GM12878 (cell line): Measurements from ENCODE around the gene ALG1L2. TPM values are rescaled to one million over a fixed set of nuclear protein-coding genes. Genes with fewer than 3 reads are reported as not detected.
"Not testable (repeated sequence)": the region's sequence is repeated elsewhere in the genome, so short reads cannot be mapped to it uniquely, and the experiment has no call there.

Experiments
- ATAC-seq: fragments of 200-7000 bp; cut with Tn5 transposase; 3 replicates; pipeline ENCODE4 v1.9.1; 2020; ENCODE audit warnings: mild to moderate bottlenecking, moderate library complexity
- BruUV-seq: library from RNA; stranded (reverse); fragments of 400-500 nt; replicated peaks from 2 replicates; lab custom pipeline; 2021; lab: Mats Ljungman, UMichigan
- CTCF ChIA-PET: fragments of 300-600 bp; sonication (Branson Sonifier 250); formaldehyde crosslinking; extraction: SDS; loops from one replicate; lab custom pipeline; 2021; ENCODE audit warnings: inconsistent platforms; lab: Yijun Ruan, JAX
- POLR2A ChIA-PET: fragments of 350-600 bp; formaldehyde crosslinking; extraction: SDS; loops from one replicate; lab custom pipeline; 2021; ENCODE audit warnings: inconsistent platforms; lab: Charles Lee
- RAD21 ChIA-PET: fragments of 300-600 bp; sonication (Branson Sonifier 250); formaldehyde crosslinking; loops from one replicate; lab custom pipeline; 2023; ENCODE audit warnings: antibody characterized with exemption; ENCODE audit not compliant: unreplicated experiment; lab: Charles Lee
- SMC1A ChIA-PET: fragments of 300-600 bp; sonication (Branson Sonifier 250); formaldehyde crosslinking; loops from one replicate; lab custom pipeline; 2023; ENCODE audit not compliant: unreplicated experiment, uncharacterized antibody; lab: Charles Lee
- DNase-seq: peaks from one replicate; pipeline ENCODE4 v3.0.0-alpha.2; 2011; ENCODE audit warnings: low read depth, low spot score
- FAIRE-seq: peaks from 3 replicates; lab custom pipeline; 2011; peaks lifted over from hg19 to GRCh38; lab: Jason Lieb, UNC
- H2AFZ ChIP-seq: 2 replicates; pipeline ENCODE4 v1.6.0; 2011; ENCODE audit warnings: low read depth, low read length, control low read depth; ENCODE audit not compliant: control insufficient read depth
- H3K27ac ChIP-seq: 2 replicates; pipeline ENCODE4 v1.5.1; 2011; ENCODE audit warnings: control low read depth; ENCODE audit not compliant: control insufficient read depth, insufficient read depth
- H3K27me3 ChIP-seq, 2 experiments: replicated peaks in 1 of 2; 2 replicates each; pipeline versions ENCODE4 v1.6.0 to v1.6.1; 2011; ENCODE audit warnings: low read length in 1 of 2; ENCODE audit not compliant: control insufficient read depth in 2 of 2, insufficient read depth in 2 of 2
- H3K36me3 ChIP-seq, 2 experiments: 2 replicates each; pipeline ENCODE4 v1.5.1; 2011; ENCODE audit warnings: low read length in 1 of 2; ENCODE audit not compliant: control insufficient read depth in 2 of 2, insufficient read depth in 2 of 2
- H3K4me1 ChIP-seq: 2 replicates; pipeline ENCODE4 v1.6.1; 2011; ENCODE audit warnings: mild to moderate bottlenecking, low read length, moderate library complexity, mixed read lengths; ENCODE audit not compliant: control insufficient read depth, insufficient read depth
- H3K4me2 ChIP-seq: 2 replicates; pipeline ENCODE4 v1.6.0; 2011; ENCODE audit warnings: control low read depth; ENCODE audit not compliant: control insufficient read depth, insufficient read depth
- H3K4me3 ChIP-seq: fragments of 200-600 bp; sonication (generic); 2 replicates; pipeline ENCODE4 v1.5.1; 2016
- H3K79me2 ChIP-seq: 2 replicates; pipeline ENCODE4 v1.6.0; 2011; ENCODE audit warnings: low read length; ENCODE audit not compliant: control insufficient read depth, insufficient read depth
- H3K9ac ChIP-seq: 2 replicates; pipeline ENCODE4 v1.8.0; 2011; ENCODE audit warnings: low read length, control low read depth, mixed read lengths; ENCODE audit not compliant: control insufficient read depth, insufficient read depth
- H3K9me3 ChIP-seq: replicated peaks from 3 replicates; pipeline ENCODE4 v1.5.1; 2011; ENCODE audit warnings: mild to moderate bottlenecking, low read length; ENCODE audit not compliant: control insufficient read depth, insufficient read depth
- H4K20me1 ChIP-seq: 2 replicates; pipeline ENCODE4 v1.6.0; 2011; ENCODE audit not compliant: control insufficient read depth, insufficient read depth
- RAD21 ChIP-seq: IDR thresholded peaks from 2 replicates; pipeline ENCODE4 v1.6.1; 2011; ENCODE audit warnings: mild to moderate bottlenecking, low read depth, low read length, moderate library complexity; ENCODE audit not compliant: insufficient read depth
- WGBS: methylation state at CpG from one replicate; pipeline ENCODE4 v1.1.6; 2016; ENCODE audit warnings: low lambda C conversion rate; ENCODE audit not compliant: insufficient replicate concordance, insufficient coverage; ENCODE audit errors: missing lambda C conversion rate; 5-methylcytosine and 5-hydroxymethylcytosine counted together
- in situ Hi-C: fragments of 300-500 bp; cut with MboI; formaldehyde crosslinking; loops from 9 replicates; pipeline ENCODE4 v1.14.3; 2018; ENCODE audit warnings: mixed read lengths
- intact Hi-C: fragments of 100-400 bp; cut with micrococcal nuclease; formaldehyde crosslinking; loops from one replicate; pipeline ENCODE4 v1.14.2; 2022; ENCODE audit not compliant: unreplicated experiment
- polyA plus RNA-seq, 11 experiments: library from polyadenylated mRNA; depleted of rRNA in 4 of 11; unstranded in 6 of 11; stranded (reverse) in 5 of 11; fragments of >200 nt; fragmentation: Nextera tagmentation in 4 of 11; fragmentation: Illumina TruSeq in 1 of 11; extraction: Ambion mirVana in 4 of 11; extraction: Trizol in 1 of 11; gene quantifications; 1 replicate in 1 of 11; 2 replicates in 10 of 11; pipeline versions ENCODE4 v1.2.1 to v1.2.3, GENCODE V29; 2011 to 2016; ENCODE audit warnings: inconsistent platforms in 2 of 11, missing spikeins in 2 of 11, low read depth in 1 of 11
- total RNA-seq, 4 experiments: library from RNA; depleted of rRNA in 3 of 4; stranded (reverse); fragments of >200 nt in 3 of 4; fragmentation: Illumina TruSeq in 1 of 4; extraction: Trizol in 1 of 4; gene quantifications; 2 replicates each; pipeline versions ENCODE4 v1.2.1 to v1.2.3, GENCODE V29; 2013 to 2021
- TF ChIP-seq, protein P1 (sequence below): fragments of 450-650 bp; IDR thresholded peaks from 2 replicates; pipeline ENCODE4 v1.6.1; 2016; ENCODE audit warnings: mild to moderate bottlenecking, moderate library complexity, borderline replicate concordance
- TF ChIP-seq, protein P2 (sequence below), 3 experiments: IDR thresholded peaks in 2 of 3; conservative IDR thresholded peaks in 1 of 3; 2 replicates each; pipeline ENCODE4 v1.5.1; 2011; ENCODE audit warnings: low read depth in 3 of 3, low read length in 3 of 3, mild to moderate bottlenecking in 3 of 3, control low read depth in 2 of 3, moderate library complexity in 2 of 3, inconsistent platforms in 1 of 3, mixed read lengths in 1 of 3; ENCODE audit not compliant: control insufficient read depth in 2 of 3, insufficient read depth in 1 of 3; ENCODE audit errors: extremely low read depth in 1 of 3

The ALG1L2 gene
- total and polyA plus RNA-seq, 10 of the 15 experiments (the other 5 are each of a cell fraction or from before 2014, with no cell fraction given) = 0.09 to 0.31 (median 0.16) TPM; not detected in 6

DNA sequence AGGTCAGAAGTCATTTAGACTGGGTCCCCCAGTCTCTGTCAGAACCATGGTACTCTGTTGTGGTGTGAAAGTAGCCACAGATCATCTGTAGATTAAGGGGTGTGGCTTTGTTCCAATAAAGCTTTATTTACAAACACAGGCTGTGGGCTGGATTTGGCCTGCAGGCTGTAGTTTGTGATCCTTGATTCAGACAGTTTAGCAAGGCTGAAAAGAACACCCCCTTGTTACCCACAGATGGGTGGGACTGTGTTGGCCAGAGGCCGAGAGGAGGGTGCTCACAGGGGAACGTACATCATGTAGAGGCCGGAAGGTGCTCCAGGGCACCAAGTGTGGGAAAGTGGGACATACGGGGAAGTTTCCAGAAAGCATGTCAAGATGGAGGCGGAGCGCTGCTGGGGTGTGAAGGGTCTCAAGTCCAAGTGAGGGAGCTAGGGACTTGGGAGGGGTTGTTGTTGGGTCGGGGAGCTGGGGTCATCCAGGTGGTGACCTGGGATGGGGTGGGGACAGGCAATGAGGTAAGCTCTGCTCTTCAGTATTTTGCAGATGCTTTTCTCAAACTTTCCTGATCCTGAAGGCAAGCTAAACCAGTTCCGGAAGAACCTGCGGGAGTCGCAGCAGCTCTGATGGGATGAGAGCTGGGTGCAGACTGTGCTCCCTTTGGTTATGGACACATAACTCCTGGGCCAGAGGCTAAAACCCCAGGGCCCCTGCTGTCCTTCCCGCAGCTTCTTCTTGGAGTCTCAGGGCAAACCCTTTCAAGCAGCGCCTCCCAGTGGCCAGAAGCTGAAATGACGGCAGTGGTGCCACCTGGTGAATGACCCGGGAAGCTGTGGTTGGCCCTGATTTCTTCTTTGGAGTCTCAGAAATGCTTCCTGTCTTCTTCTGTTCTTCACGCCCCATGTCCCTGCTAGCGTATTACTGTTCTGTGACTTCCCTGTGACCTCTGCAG lies 16.3 kb downstream of the ALG1L2 start:
- H3K9me3 ChIP-seq, H3K9ac ChIP-seq, H3K27ac ChIP-seq, FAIRE-seq, H3K79me2 ChIP-seq, H3K4me2 ChIP-seq, in situ Hi-C loops, ATAC-seq, H3K36me3 ChIP-seq, H3K27me3 ChIP-seq, POLR2A ChIA-PET, H2AFZ ChIP-seq, H4K20me1 ChIP-seq, H3K4me3 ChIP-seq, DNase-seq, BruUV-seq: not testable (repeated sequence)
- TF ChIP-seq, protein P1, sequence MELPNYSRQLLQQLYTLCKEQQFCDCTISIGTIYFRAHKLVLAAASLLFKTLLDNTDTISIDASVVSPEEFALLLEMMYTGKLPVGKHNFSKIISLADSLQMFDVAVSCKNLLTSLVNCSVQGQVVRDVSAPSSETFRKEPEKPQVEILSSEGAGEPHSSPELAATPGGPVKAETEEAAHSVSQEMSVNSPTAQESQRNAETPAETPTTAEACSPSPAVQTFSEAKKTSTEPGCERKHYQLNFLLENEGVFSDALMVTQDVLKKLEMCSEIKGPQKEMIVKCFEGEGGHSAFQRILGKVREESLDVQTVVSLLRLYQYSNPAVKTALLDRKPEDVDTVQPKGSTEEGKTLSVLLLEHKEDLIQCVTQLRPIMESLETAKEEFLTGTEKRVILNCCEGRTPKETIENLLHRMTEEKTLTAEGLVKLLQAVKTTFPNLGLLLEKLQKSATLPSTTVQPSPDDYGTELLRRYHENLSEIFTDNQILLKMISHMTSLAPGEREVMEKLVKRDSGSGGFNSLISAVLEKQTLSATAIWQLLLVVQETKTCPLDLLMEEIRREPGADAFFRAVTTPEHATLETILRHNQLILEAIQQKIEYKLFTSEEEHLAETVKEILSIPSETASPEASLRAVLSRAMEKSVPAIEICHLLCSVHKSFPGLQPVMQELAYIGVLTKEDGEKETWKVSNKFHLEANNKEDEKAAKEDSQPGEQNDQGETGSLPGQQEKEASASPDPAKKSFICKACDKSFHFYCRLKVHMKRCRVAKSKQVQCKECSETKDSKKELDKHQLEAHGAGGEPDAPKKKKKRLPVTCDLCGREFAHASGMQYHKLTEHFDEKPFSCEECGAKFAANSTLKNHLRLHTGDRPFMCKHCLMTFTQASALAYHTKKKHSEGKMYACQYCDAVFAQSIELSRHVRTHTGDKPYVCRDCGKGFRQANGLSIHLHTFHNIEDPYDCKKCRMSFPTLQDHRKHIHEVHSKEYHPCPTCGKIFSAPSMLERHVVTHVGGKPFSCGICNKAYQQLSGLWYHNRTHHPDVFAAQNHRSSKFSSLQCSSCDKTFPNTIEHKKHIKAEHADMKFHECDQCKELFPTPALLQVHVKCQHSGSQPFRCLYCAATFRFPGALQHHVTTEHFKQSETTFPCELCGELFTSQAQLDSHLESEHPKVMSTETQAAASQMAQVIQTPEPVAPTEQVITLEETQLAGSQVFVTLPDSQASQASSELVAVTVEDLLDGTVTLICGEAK = peak; percentile 71
- peak; percentile 2; the same call in 1 of the 2 replicates for TF ChIP-seq RAD21
- TF ChIP-seq, protein P2, sequence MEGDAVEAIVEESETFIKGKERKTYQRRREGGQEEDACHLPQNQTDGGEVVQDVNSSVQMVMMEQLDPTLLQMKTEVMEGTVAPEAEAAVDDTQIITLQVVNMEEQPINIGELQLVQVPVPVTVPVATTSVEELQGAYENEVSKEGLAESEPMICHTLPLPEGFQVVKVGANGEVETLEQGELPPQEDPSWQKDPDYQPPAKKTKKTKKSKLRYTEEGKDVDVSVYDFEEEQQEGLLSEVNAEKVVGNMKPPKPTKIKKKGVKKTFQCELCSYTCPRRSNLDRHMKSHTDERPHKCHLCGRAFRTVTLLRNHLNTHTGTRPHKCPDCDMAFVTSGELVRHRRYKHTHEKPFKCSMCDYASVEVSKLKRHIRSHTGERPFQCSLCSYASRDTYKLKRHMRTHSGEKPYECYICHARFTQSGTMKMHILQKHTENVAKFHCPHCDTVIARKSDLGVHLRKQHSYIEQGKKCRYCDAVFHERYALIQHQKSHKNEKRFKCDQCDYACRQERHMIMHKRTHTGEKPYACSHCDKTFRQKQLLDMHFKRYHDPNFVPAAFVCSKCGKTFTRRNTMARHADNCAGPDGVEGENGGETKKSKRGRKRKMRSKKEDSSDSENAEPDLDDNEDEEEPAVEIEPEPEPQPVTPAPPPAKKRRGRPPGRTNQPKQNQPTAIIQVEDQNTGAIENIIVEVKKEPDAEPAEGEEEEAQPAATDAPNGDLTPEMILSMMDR (IDR thresholded peaks at IDR 0.05 in 2 of 3, conservative IDR thresholded peaks at IDR 0.05 in 1 of 3; ENCODE audit: control insufficient read depth in 2 of 3, extremely low read depth in 1 of 3, insufficient read depth in 1 of 3, low read depth in 3 of 3, low read length in 3 of 3) = peak in 1 of 3 experiments; percentile 58; a peak in 3 of 6 replicates
- H3K4me1 ChIP-seq = peaks cover 20% of the 10 kb centered on the region
- intact Hi-C loops = loop anchor here (2.0 to 10.0 kb wide), 2 partner anchors 155 to 443 kb away; no protein-coding TSS in a partner anchor
- SMC1A ChIA-PET = interaction anchor here (0.9 to 2.5 kb wide), 6 partner anchors 9 to 155 kb away, joined by 3 to 7 read pairs (median 4); no protein-coding TSS in a partner anchor
- 45% methylated on average over 14 of the region's 16 CpGs for WGBS
- CTCF ChIA-PET = interaction anchor here (0.6 to 3.0 kb wide), 11 partner anchors 8 to 606 kb away, joined by 3 to 30 read pairs (median 3); no protein-coding TSS in a partner anchor
- RAD21 ChIA-PET = interaction anchor here (0.9 to 1.6 kb wide), 4 partner anchors 14 to 155 kb away, joined by 4 to 10 read pairs (median 8); no protein-coding TSS in a partner anchor

- BruUV-seq, H3K9me3 ChIP-seq, DNase-seq, H3K36me3 ChIP-seq, in situ Hi-C loops, ATAC-seq, FAIRE-seq, H3K4me3 ChIP-seq, POLR2A ChIA-PET, H3K9ac ChIP-seq, H3K4me2 ChIP-seq, H3K79me2 ChIP-seq, H3K27me3 ChIP-seq, H3K27ac ChIP-seq, H2AFZ ChIP-seq, H4K20me1 ChIP-seq: not testable (repeated sequence)
- H3K4me1 ChIP-seq = peaks cover 13% of the 10 kb centered on the region
- WGBS = 60% methylated on average over 19 of the region's 19 CpGs
- intact Hi-C loops = loop anchor here (2.0 to 10.0 kb wide), 2 partner anchors 156 to 444 kb away; no protein-coding TSS in a partner anchor
- ChIA-PET RAD21 (interaction anchor here (1.0 to 1.6 kb wide), 3 partner anchors 13 to 72 kb away, joined by 4 to 10 read pairs (median 7); no protein-coding TSS in a partner anchor), SMC1A (interaction anchor here (1.0 to 1.5 kb wide), 2 partner anchors 13 to 156 kb away, joined by 3 to 5 read pairs; no protein-coding TSS in a partner anchor), CTCF (interaction anchor here (0.6 to 3.0 kb wide), 6 partner anchors 56 to 452 kb away, joined by 3 to 30 read pairs (median 3); no protein-coding TSS in a partner anchor)
These were observed 17.2 kb downstream of the ALG1L2 start for GRCh38 chr3:130098639-130099385.
